H1 (cell line): ENCODE data around the gene CHSY1. TPM values are rescaled to one million over a fixed set of nuclear protein-coding genes. Genes with fewer than 3 reads are reported as not detected.

Experiments
- CTCF ChIA-PET: fragments of 300-600 bp; sonication (Branson Sonifier 250); formaldehyde crosslinking; loops from one replicate; lab custom pipeline; 2021; ENCODE audit not compliant: partially characterized antibody; lab: Charles Lee
- POLR2A ChIA-PET: fragments of 300-600 bp; sonication (Branson Sonifier 250); formaldehyde crosslinking; loops from one replicate; lab custom pipeline; 2021; ENCODE audit warnings: inconsistent platforms; ENCODE audit not compliant: partially characterized antibody; lab: Charles Lee
- DNase-seq, 2 experiments: peaks; one replicate each; pipeline versions ENCODE4 v3.0.0 to v3.0.0-alpha.2; 2010 to 2022; ENCODE audit warnings: low spot score in 2 of 2, low read depth in 1 of 2, mixed read lengths in 1 of 2
- FAIRE-seq: peaks from 2 replicates; lab custom pipeline; 2011; peaks lifted over from hg19 to GRCh38; lab: Jason Lieb, UNC
- H2AFZ ChIP-seq: 2 replicates; pipeline ENCODE4 v1.8.1; 2012; ENCODE audit warnings: low read length, inconsistent platforms
- H2AK5ac ChIP-seq: 2 replicates; pipeline ENCODE4 v1.6.1; 2013; ENCODE audit warnings: low read depth, low read length
- H2BK120ac ChIP-seq: replicated peaks from 2 replicates; pipeline ENCODE3; 2013; ENCODE audit warnings: low read depth, low read length, inconsistent platforms
- H2BK12ac ChIP-seq: 2 replicates; pipeline ENCODE4 v1.6.1; 2013; ENCODE audit warnings: low read depth, low read length
- H2BK15ac ChIP-seq: 2 replicates; pipeline ENCODE4 v1.6.1; 2013; ENCODE audit warnings: low read length
- H2BK20ac ChIP-seq: 2 replicates; pipeline ENCODE4 v1.6.1; 2013; ENCODE audit warnings: low read length
- H2BK5ac ChIP-seq: 2 replicates; pipeline ENCODE4 v1.6.1; 2013; ENCODE audit warnings: low read depth, low read length
- H3K14ac ChIP-seq: 2 replicates; pipeline ENCODE4 v1.6.1; 2013; ENCODE audit warnings: inconsistent platforms; ENCODE audit not compliant: insufficient read length
- H3K18ac ChIP-seq: 2 replicates; pipeline ENCODE4 v1.6.1; 2013; ENCODE audit warnings: low read length; ENCODE audit errors: extremely low read depth
- H3K23ac ChIP-seq: 2 replicates; pipeline ENCODE4 v1.6.1; 2013; ENCODE audit warnings: inconsistent platforms; ENCODE audit not compliant: insufficient read length
- H3K23me2 ChIP-seq: 2 replicates; pipeline ENCODE4 v1.6.1; 2013; ENCODE audit warnings: low read depth, low read length
- H3K27ac ChIP-seq: 2 replicates; pipeline ENCODE4 v1.6.1; 2011; ENCODE audit warnings: low read depth, low read length, inconsistent platforms
- H3K27me3 ChIP-seq, 4 experiments: replicated peaks in 1 of 4; 1 replicate in 1 of 4; 2 replicates in 3 of 4; pipeline versions ENCODE4 v1.6.1 to v1.8.1; 2011 to 2013; ENCODE audit warnings: low read length in 3 of 4, mild to moderate bottlenecking in 3 of 4, inconsistent platforms in 2 of 4, mixed read lengths in 2 of 4, moderate library complexity in 1 of 4; ENCODE audit not compliant: control insufficient read depth in 3 of 4, insufficient read depth in 3 of 4; ENCODE audit errors: extremely low read depth in 1 of 4
- H3K36me3 ChIP-seq, 4 experiments: 2 replicates each; pipeline versions ENCODE4 v1.6.1 to v1.8.1; 2011 to 2013; ENCODE audit warnings: mild to moderate bottlenecking in 4 of 4, low read length in 3 of 4, moderate library complexity in 2 of 4, control low read depth in 1 of 4, inconsistent platforms in 1 of 4; ENCODE audit not compliant: insufficient read depth in 4 of 4, control insufficient read depth in 2 of 4
- H3K4ac ChIP-seq: replicated peaks from 2 replicates; pipeline ENCODE3; 2013; ENCODE audit warnings: low read length, low read depth, mixed read lengths, inconsistent platforms; ENCODE audit not compliant: insufficient read length
- H3K4me1 ChIP-seq, 4 experiments: replicated peaks in 1 of 4; 1 replicate in 1 of 4; 2 replicates in 3 of 4; pipeline versions ENCODE4 v1.6.1 to v1.8.1; 2011 to 2013; ENCODE audit warnings: low read length in 3 of 4, inconsistent platforms in 2 of 4, mixed read lengths in 1 of 4; ENCODE audit not compliant: insufficient read depth in 4 of 4, control insufficient read depth in 3 of 4
- H3K4me2 ChIP-seq, 2 experiments: 2 replicates each; pipeline versions ENCODE4 v1.6.1 to v1.8.1; 2011 to 2013; ENCODE audit warnings: low read depth in 2 of 2, low read length in 2 of 2, control low read depth in 1 of 2, inconsistent platforms in 1 of 2, mild to moderate bottlenecking in 1 of 2; ENCODE audit not compliant: insufficient read depth in 1 of 2
- H3K4me3 ChIP-seq, 4 experiments: fragments of 200-600, 300-600 bp in 1 of 4; sonication (generic), shearing (Covaris generic), sonication (Bioruptor Twin) in 1 of 4; 2 replicates each; pipeline versions ENCODE4 v1.5.1 to v1.8.1; 2011 to 2016; ENCODE audit warnings: low read length in 4 of 4, low read depth in 3 of 4, control low read depth in 2 of 4, inconsistent platforms in 2 of 4, mild to moderate bottlenecking in 2 of 4, mixed read lengths in 1 of 4, moderate library complexity in 1 of 4; ENCODE audit not compliant: insufficient read depth in 2 of 4; ENCODE audit errors: extremely low read depth in 1 of 4
- H3K56ac ChIP-seq: replicated peaks from 2 replicates; pipeline ENCODE3; 2013; ENCODE audit warnings: low read depth, mild to moderate bottlenecking, mixed read lengths, low read length, inconsistent platforms; ENCODE audit not compliant: insufficient read length
- H3K79me1 ChIP-seq: 2 replicates; pipeline ENCODE4 v1.6.1; 2013; ENCODE audit warnings: low read depth, low read length, control low read depth
- H3K79me2 ChIP-seq, 2 experiments: 2 replicates each; pipeline versions ENCODE4 v1.6.1 to v1.8.1; 2012 to 2013; ENCODE audit warnings: low read length in 2 of 2, mild to moderate bottlenecking in 2 of 2, inconsistent platforms in 1 of 2; ENCODE audit not compliant: insufficient read depth in 2 of 2, control insufficient read depth in 1 of 2
- H3K9ac ChIP-seq, 4 experiments: replicated peaks in 1 of 4; 1 replicate in 1 of 4; 2 replicates in 3 of 4; pipeline versions ENCODE4 v1.6.1 to v1.8.1; 2011 to 2013; ENCODE audit warnings: low read depth in 3 of 4, low read length in 3 of 4, control low read depth in 2 of 4, mild to moderate bottlenecking in 2 of 4, moderate library complexity in 2 of 4, inconsistent platforms in 1 of 4; ENCODE audit errors: extremely low read depth in 1 of 4
- H3K9me3 ChIP-seq, 2 experiments: 2 replicates each; pipeline versions ENCODE4 v1.6.1 to v1.8.1; 2012 to 2013; ENCODE audit warnings: mild to moderate bottlenecking in 2 of 2, moderate library complexity in 2 of 2, control low read depth in 1 of 2, inconsistent platforms in 1 of 2, low read depth in 1 of 2, low read length in 1 of 2, mixed read lengths in 1 of 2; ENCODE audit not compliant: insufficient read depth in 2 of 2
- H4K20me1 ChIP-seq, 2 experiments: replicated peaks in 1 of 2; 2 replicates each; pipeline versions ENCODE3 to v1.8.1; 2011 to 2013; ENCODE audit warnings: inconsistent platforms in 2 of 2, low read length in 2 of 2, mild to moderate bottlenecking in 1 of 2; ENCODE audit not compliant: insufficient read depth in 2 of 2, control insufficient read depth in 1 of 2
- H4K5ac ChIP-seq: 2 replicates; pipeline ENCODE4 v1.6.1; 2013; ENCODE audit warnings: low read length, low read depth, mixed read lengths, inconsistent platforms; ENCODE audit not compliant: insufficient read length
- H4K8ac ChIP-seq: 2 replicates; pipeline ENCODE4 v1.8.0; 2013; ENCODE audit warnings: mild to moderate bottlenecking, moderate library complexity, low read length, inconsistent platforms; ENCODE audit not compliant: insufficient read depth; ENCODE audit errors: extremely low read depth
- H4K91ac ChIP-seq: replicated peaks from 2 replicates; pipeline ENCODE3; 2013; ENCODE audit warnings: low read length, mixed read lengths, inconsistent platforms; ENCODE audit not compliant: insufficient read length
- BCL11A ChIP-seq, 2 experiments: IDR thresholded peaks; one replicate each; pipeline ENCODE4 v1.6.1; 2011; ENCODE audit warnings: low read depth in 2 of 2, low read length in 2 of 2, mild to moderate bottlenecking in 2 of 2
- CBX8 ChIP-seq: fragments of 300-800, 300-1000 bp; sonication (generic); IDR thresholded peaks from 2 replicates; pipeline ENCODE4 v1.7.1; 2016; ENCODE audit warnings: low read depth, low read length, borderline replicate concordance
- CREB1 ChIP-seq: IDR thresholded peaks from 2 replicates; pipeline ENCODE4 v1.6.1; 2012; ENCODE audit warnings: inconsistent platforms
- CTBP2 ChIP-seq: IDR thresholded peaks from 2 replicates; pipeline ENCODE4 v1.7.0; 2011; ENCODE audit warnings: borderline replicate concordance, mild to moderate bottlenecking, moderate library complexity, mixed read lengths, low read length; ENCODE audit not compliant: insufficient read depth, insufficient read length
- JUND ChIP-seq: IDR thresholded peaks from 2 replicates; pipeline ENCODE4 v1.6.1; 2011; ENCODE audit warnings: mild to moderate bottlenecking, improper control_type of control experiment, low read length
- SRF ChIP-seq: IDR thresholded peaks from 2 replicates; pipeline ENCODE4 v1.6.1; 2011; ENCODE audit warnings: mild to moderate bottlenecking, low read depth, low read length, moderate library complexity
- SUZ12 ChIP-seq: fragments of 200-600 bp; sonication (generic); IDR thresholded peaks from 2 replicates; pipeline ENCODE4 v1.6.1; 2012; ENCODE audit warnings: mild to moderate bottlenecking, inconsistent platforms, low read length, moderate library complexity, mixed read lengths
- TAF1 ChIP-seq: IDR thresholded peaks from 2 replicates; pipeline ENCODE4 v1.6.1; 2011; ENCODE audit warnings: mild to moderate bottlenecking, low read depth, low read length
- WGBS, 2 experiments: shearing (Covaris generic) in 1 of 2; methylation state at CpG; one replicate each; pipeline versions ENCODE4 v1.1.6 to v1.1.7; 2013 to 2015; ENCODE audit warnings: low lambda C conversion rate in 2 of 2, mixed read lengths in 2 of 2, inconsistent platforms in 1 of 2, low coverage in 1 of 2, missing lambda C conversion rate in 1 of 2; ENCODE audit not compliant: insufficient replicate concordance in 2 of 2, insufficient coverage in 1 of 2, insufficient read length in 1 of 2; ENCODE audit errors: extremely low coverage in 1 of 2, missing lambda C conversion rate in 1 of 2; 5-methylcytosine and 5-hydroxymethylcytosine counted together
- polyA plus RNA-seq, 7 experiments: library from polyadenylated mRNA; depleted of rRNA in 3 of 7; stranded (reverse) in 5 of 7; unstranded in 2 of 7; fragments of >200 nt in 5 of 7; fragments of 200-250 nt in 2 of 7; gene quantifications; 1 replicate in 5 of 7; 2 replicates in 1 of 7; 4 replicates in 1 of 7; pipeline versions ENCODE4 v1.2.1 to v1.2.3, GENCODE V29; 2011 to 2013; ENCODE audit warnings: missing spikeins in 2 of 7, mixed read lengths in 2 of 7
- total RNA-seq: library from RNA; stranded (reverse); fragmentation: NEBNext Ultra II Directional; extraction: Animal tissue kit (Norgen Biotek cat#: 25700); gene quantifications from 2 replicates; pipeline ENCODE4 v1.2.1, GENCODE V29; 2021
- TF ChIP-seq, protein P1 (sequence below): IDR thresholded peaks from 2 replicates; pipeline ENCODE4 v1.6.1; 2012; ENCODE audit warnings: inconsistent platforms

Gene CHSY1
- total and polyA plus RNA-seq, 2 of the 8 experiments (the other 6 are each of a cell fraction or from before 2014, with no cell fraction given) = 24.9 to 60.7 TPM

DNA sequence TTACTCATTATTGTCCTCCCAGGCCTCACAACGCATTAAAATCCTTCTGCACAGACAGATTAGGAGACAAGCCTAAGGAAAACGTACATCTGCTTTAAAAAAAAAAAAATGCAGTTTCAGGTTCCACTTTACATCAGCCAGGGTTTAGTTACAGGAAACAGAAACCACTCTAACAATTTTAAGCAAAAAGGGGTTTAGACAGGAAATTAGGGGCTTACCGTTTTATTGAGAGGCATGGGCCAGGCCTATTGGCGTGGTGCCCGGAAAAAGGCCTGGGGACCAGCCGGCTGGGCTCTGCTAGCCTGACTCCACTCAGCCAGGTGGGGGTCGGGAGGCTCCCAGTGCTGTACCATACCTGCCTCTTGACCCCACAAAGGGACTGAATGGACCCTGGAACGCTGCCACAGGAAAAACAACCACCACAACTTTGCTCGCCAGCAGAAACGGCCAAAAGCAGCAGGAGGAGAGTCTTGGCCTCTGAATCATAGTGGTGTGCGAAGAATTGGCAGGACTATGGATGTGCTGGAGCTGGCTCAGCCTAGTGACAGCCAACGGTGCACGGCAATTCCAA lies 124.3 kb downstream of the CHSY1 start:
- Histone ChIP-seq H2AK5ac (no peak overlapping the region), H3K4me2 (no peak overlapping the region), H4K91ac (peak overlapping the region; percentile 51), H2BK12ac (no peak overlapping the region), H3K4me1 (peaks cover 0 to 7% (median 4%) of the 10 kb centered on the region in 4 experiments; a peak in 4 of 7 replicates), H3K4ac (no peak overlapping the region), H4K8ac (no peak overlapping the region), H2BK15ac (no peak overlapping the region), H3K9ac (no peak overlapping the region; a peak in 1 of 7 replicates), H2AFZ (no peak overlapping the region), H3K27me3 (no peaks in the 10 kb centered on the region), H2BK20ac (peak overlapping the region; percentile 72; the same call in 1 of the 2 replicates), H3K23ac (no peak overlapping the region), H2BK120ac (no peak overlapping the region), H3K36me3 (no peaks in the 10 kb centered on the region), H3K14ac (no peak overlapping the region), H3K56ac (no peak overlapping the region), H4K20me1 (no peaks in the 10 kb centered on the region), H3K79me1 (no peaks in the 10 kb centered on the region), H2BK5ac (no peak overlapping the region), H3K9me3 (peaks cover 6% of the 10 kb centered on the region in 2 experiments; a peak in 1 of 4 replicates), H3K4me3 (no peak overlapping the region), H3K18ac (no peak overlapping the region), H3K79me2 (no peaks in the 10 kb centered on the region), H3K27ac (no peak overlapping the region), H3K23me2 (no peaks in the 10 kb centered on the region; the same call in 1 of the 2 replicates), H4K5ac (peak overlapping the region; percentile 16)
- POLR2A ChIA-PET = interaction anchor here (1.2 kb wide), 1 partner anchor 11 kb away, joined by 3 read pairs; no protein-coding TSS in a partner anchor
- no peak for TF ChIP-seq CBX8
- TF ChIP-seq CTBP2 = no peak
- TF ChIP-seq BCL11A (IDR thresholded peaks at IDR 0.05; ENCODE audit: low read depth in 2 of 2, low read length in 2 of 2) = no peak
- TF ChIP-seq, protein P1, sequence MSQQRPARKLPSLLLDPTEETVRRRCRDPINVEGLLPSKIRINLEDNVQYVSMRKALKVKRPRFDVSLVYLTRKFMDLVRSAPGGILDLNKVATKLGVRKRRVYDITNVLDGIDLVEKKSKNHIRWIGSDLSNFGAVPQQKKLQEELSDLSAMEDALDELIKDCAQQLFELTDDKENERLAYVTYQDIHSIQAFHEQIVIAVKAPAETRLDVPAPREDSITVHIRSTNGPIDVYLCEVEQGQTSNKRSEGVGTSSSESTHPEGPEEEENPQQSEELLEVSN = no peak
- no peak for TF ChIP-seq JUND
- no peak for TF ChIP-seq SUZ12
- no peak for TF ChIP-seq TAF1
- TF ChIP-seq SRF = no peak
- no peak for TF ChIP-seq CREB1
- WGBS, 2 experiments = 93% methylated on average over 13 of the region's 13 CpGs; no CpG with 5 or more reads in 1 of the 2 experiments
- no peak for DNase-seq
- FAIRE-seq = no peak
- CTCF ChIA-PET = interaction anchor here (0.7 to 2.2 kb wide), 8 partner anchors 13 to 222 kb away, joined by 3 to 6 read pairs (median 4); no protein-coding TSS in a partner anchor
